Endothelial cell of umbilical vein (primary cell): ENCODE measurements around the gene MARS2. TPM values are rescaled to one million over a fixed set of nuclear protein-coding genes. Genes with fewer than 3 reads are reported as not detected.
A peak's percentile ranks its signal among the peaks of the same experiment; 100 is the strongest.

Experiments
- BruUV-seq: library from RNA; stranded (reverse); fragments of 400-500 nt; replicated peaks from 2 replicates; lab custom pipeline; 2021; lab: Mats Ljungman, UMichigan
- CTCF ChIA-PET: fragments of 300-600, 350-600 bp; sonication (Branson Sonifier 250); formaldehyde crosslinking; loops from one replicate; lab custom pipeline; 2021; ENCODE audit warnings: antibody characterized with exemption, inconsistent platforms; lab: Charles Lee
- POLR2A ChIA-PET: fragments of 300-600, 350-600 bp; sonication (Branson Sonifier 250); formaldehyde crosslinking; loops from one replicate; lab custom pipeline; 2021; ENCODE audit warnings: antibody characterized with exemption, inconsistent platforms; lab: Charles Lee
- DNase-seq: peaks from one replicate; pipeline ENCODE4 v3.0.0-alpha.2; 2011; ENCODE audit warnings: low read depth, low spot score
- FAIRE-seq: peaks from 2 replicates; lab custom pipeline; 2011; peaks lifted over from hg19 to GRCh38; lab: Jason Lieb, UNC
- H2AFZ ChIP-seq: 2 replicates; pipeline ENCODE4 v1.6.0; 2012; ENCODE audit warnings: low read depth, low read length, control low read depth, inconsistent platforms
- H3K27ac ChIP-seq: 2 replicates; pipeline ENCODE4 v1.5.1; 2011; ENCODE audit warnings: low read depth, mild to moderate bottlenecking, control low read depth, low read length, moderate library complexity; ENCODE audit not compliant: insufficient read depth
- H3K27me3 ChIP-seq, 2 experiments: 2 replicates each; pipeline versions ENCODE4 v1.6.0 to v1.6.1; 2011; ENCODE audit warnings: low read length in 2 of 2, mixed read lengths in 1 of 2; ENCODE audit not compliant: control insufficient read depth in 2 of 2, insufficient read depth in 2 of 2
- H3K36me3 ChIP-seq, 2 experiments: 2 replicates in 1 of 2; 3 replicates in 1 of 2; pipeline ENCODE4 v1.5.1; 2011; ENCODE audit warnings: low read length in 2 of 2, mild to moderate bottlenecking in 1 of 2, moderate library complexity in 1 of 2; ENCODE audit not compliant: control insufficient read depth in 2 of 2, insufficient read depth in 2 of 2; ENCODE audit errors: extremely low read depth in 1 of 2
- H3K4me1 ChIP-seq: 3 replicates; pipeline ENCODE4 v1.5.1; 2011; ENCODE audit warnings: mild to moderate bottlenecking, low read length; ENCODE audit not compliant: control insufficient read depth, insufficient read depth; ENCODE audit errors: extremely low read depth
- H3K4me2 ChIP-seq: 2 replicates; pipeline ENCODE4 v1.6.1; 2011; ENCODE audit warnings: low read length, control low read depth, mixed read lengths; ENCODE audit not compliant: insufficient read depth
- H3K4me3 ChIP-seq, 3 experiments: fragments of 200-600 bp in 1 of 3; sonication (generic), shearing (Covaris generic) in 1 of 3; replicated peaks in 1 of 3; 2 replicates each; pipeline ENCODE4 v1.5.1; 2011 to 2016; ENCODE audit warnings: control low read depth in 3 of 3, low read length in 3 of 3, mild to moderate bottlenecking in 2 of 3, inconsistent platforms in 1 of 3, low read depth in 1 of 3, moderate library complexity in 1 of 3; ENCODE audit not compliant: insufficient read depth in 1 of 3
- H3K79me2 ChIP-seq: 2 replicates; pipeline ENCODE4 v1.6.0; 2012; ENCODE audit warnings: low read length, inconsistent platforms; ENCODE audit not compliant: control insufficient read depth, insufficient read depth
- H3K9ac ChIP-seq: replicated peaks from 2 replicates; pipeline ENCODE3; 2011; ENCODE audit warnings: low read length, control low read depth; ENCODE audit not compliant: insufficient read depth; ENCODE audit errors: extremely low read depth
- H3K9me1 ChIP-seq: replicated peaks from 3 replicates; pipeline ENCODE4 v1.6.0; 2011; ENCODE audit warnings: mild to moderate bottlenecking, low read length; ENCODE audit not compliant: control insufficient read depth, insufficient read depth; ENCODE audit errors: extremely low read depth
- H3K9me3 ChIP-seq: replicated peaks from 2 replicates; pipeline ENCODE4 v1.5.1; 2012; ENCODE audit warnings: low read length, inconsistent platforms; ENCODE audit not compliant: control insufficient read depth, insufficient read depth
- H4K20me1 ChIP-seq: replicated peaks from 2 replicates; pipeline ENCODE3; 2011; ENCODE audit warnings: mild to moderate bottlenecking, low read length; ENCODE audit not compliant: control insufficient read depth, insufficient read depth; ENCODE audit errors: extremely low read depth
- EZH2 ChIP-seq: IDR thresholded peaks from 2 replicates; pipeline ENCODE4 v1.6.1; 2012; ENCODE audit warnings: borderline replicate concordance, low read depth, mild to moderate bottlenecking, moderate library complexity, low read length, inconsistent platforms; ENCODE audit not compliant: severe bottlenecking
- POLR2AphosphoS5 ChIP-seq: IDR thresholded peaks from 2 replicates; pipeline ENCODE4 v1.6.1; 2012; ENCODE audit warnings: low read depth, mild to moderate bottlenecking, control low read depth, low read length, moderate library complexity; ENCODE audit not compliant: insufficient read depth
- dilution Hi-C: fragments of 300-500 bp; cut with MboI; formaldehyde crosslinking; loops from one replicate; pipeline ENCODE4 v1.15.0; 2019; ENCODE audit warnings: low sequenced_read_pairs; ENCODE audit not compliant: extremely low pct_ligation_motif_present
- intact Hi-C: fragments of 100-400 bp; cut with micrococcal nuclease; formaldehyde crosslinking; loops from one replicate; pipeline ENCODE4 v1.10.0; 2022
- polyA plus RNA-seq, 4 experiments: library from polyadenylated mRNA; depleted of rRNA in 3 of 4; stranded (reverse) in 3 of 4; unstranded in 1 of 4; fragments of >200 nt; gene quantifications; 2 replicates each; pipeline versions ENCODE4 v1.2.1 to v1.2.3, GENCODE V29; 2011 to 2012; ENCODE audit warnings: missing spikeins in 1 of 4
- total RNA-seq: library from RNA; stranded (reverse); gene quantifications from 2 replicates; pipeline ENCODE4 v1.2.3, GENCODE V29; 2021
- TF ChIP-seq, protein P1 (sequence below), 2 donors: IDR thresholded peaks; 1 replicate in 1 of 2; 2 replicates in 1 of 2; pipeline ENCODE4 v1.5.1; 2011; ENCODE audit warnings: low read length in 2 of 2, mild to moderate bottlenecking in 2 of 2, moderate library complexity in 2 of 2, control low read depth in 1 of 2, inconsistent platforms in 1 of 2, low read depth in 1 of 2; ENCODE audit not compliant: insufficient read depth in 1 of 2; ENCODE audit errors: extremely low read depth in 1 of 2

Gene MARS2
- total and polyA plus RNA-seq, 2 donors (not counting 3 experiments of a cell fraction or from before 2014, with no cell fraction given) = 2.4 to 5.3 TPM

DNA sequence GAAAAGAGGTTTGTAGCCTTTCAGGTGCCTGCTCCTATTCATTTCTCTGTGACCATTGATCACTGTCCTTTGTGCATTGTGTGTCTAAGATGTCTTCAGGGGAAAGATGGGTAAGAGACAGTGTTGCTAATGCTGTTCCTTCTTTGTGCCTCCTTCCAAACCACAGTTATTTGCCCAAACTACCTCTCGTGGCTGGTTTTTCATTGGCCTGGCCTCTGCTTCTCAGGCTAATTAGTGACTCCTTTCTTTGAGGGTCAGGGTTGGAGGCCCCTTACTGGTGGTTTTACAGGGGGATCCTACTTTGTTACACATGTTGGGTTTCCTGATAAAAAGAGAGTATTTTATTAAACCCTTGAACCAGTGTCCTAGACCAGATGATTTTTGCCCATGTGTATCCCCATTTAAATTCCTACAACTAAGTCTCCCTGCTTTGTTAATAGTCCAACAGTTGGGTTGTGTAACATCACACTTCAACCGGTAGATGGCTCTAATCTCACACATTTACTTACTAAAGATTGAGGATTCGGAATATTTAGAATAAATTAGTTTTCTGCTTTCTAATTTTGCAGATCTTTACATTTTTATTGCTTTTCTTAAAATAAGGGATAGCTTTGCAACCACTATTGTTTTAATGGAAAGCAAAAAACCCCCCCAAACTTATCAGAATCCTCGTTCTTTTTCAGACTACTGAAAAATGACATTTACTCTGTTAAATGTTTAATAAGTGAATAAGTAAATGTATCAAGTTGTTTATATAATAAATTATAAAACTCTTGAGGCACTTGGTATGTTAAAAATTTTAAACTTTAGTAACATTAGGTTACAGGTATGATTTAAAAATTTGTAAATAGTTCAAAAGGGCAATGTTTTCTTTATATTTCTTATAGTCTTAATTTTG is 2.4 kb downstream of the MARS2 start:
- peaks cover 44% of the 10 kb centered on the region for H3K79me2 ChIP-seq
- peak; percentile 60 for DNase-seq

More for the DNA sequence above, 2.4 kb downstream of the MARS2 start:
- H3K9ac ChIP-seq = no peak overlapping the region
- H3K27ac ChIP-seq = no peak overlapping the region
- H2AFZ ChIP-seq = no peak overlapping the region
- peaks cover 0 to under 1% of the 10 kb centered on the region in 2 experiments for H3K27me3 ChIP-seq
- intact Hi-C loops (loop anchor here (1.0 to 5.0 kb wide), 4 partner anchors 32 to 589 kb away; partner anchors contain the start of gene RFTN2), dilution Hi-C loops (no loop called here)
- TF ChIP-seq, protein P1, sequence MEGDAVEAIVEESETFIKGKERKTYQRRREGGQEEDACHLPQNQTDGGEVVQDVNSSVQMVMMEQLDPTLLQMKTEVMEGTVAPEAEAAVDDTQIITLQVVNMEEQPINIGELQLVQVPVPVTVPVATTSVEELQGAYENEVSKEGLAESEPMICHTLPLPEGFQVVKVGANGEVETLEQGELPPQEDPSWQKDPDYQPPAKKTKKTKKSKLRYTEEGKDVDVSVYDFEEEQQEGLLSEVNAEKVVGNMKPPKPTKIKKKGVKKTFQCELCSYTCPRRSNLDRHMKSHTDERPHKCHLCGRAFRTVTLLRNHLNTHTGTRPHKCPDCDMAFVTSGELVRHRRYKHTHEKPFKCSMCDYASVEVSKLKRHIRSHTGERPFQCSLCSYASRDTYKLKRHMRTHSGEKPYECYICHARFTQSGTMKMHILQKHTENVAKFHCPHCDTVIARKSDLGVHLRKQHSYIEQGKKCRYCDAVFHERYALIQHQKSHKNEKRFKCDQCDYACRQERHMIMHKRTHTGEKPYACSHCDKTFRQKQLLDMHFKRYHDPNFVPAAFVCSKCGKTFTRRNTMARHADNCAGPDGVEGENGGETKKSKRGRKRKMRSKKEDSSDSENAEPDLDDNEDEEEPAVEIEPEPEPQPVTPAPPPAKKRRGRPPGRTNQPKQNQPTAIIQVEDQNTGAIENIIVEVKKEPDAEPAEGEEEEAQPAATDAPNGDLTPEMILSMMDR (IDR thresholded peaks at IDR 0.05; ENCODE audit: extremely low read depth in 1 of 2, insufficient read depth in 1 of 2, low read depth in 1 of 2, low read length in 2 of 2) = peak; percentile 43 to 50
- TF ChIP-seq POLR2AphosphoS5 (no peak), EZH2 (no peak)
- H3K4me3 ChIP-seq = peak overlapping the region in 2 of 3 experiments; percentile 29 to 47
- peak overlapping the region; percentile 63 for H3K4me2 ChIP-seq
- no peaks in the 10 kb centered on the region for H4K20me1 ChIP-seq
- no TSS peak for BruUV-seq
- no peaks in the 10 kb centered on the region for H3K9me3 ChIP-seq
- ChIA-PET CTCF (interaction anchor here (0.6 to 2.7 kb wide), 8 partner anchors 8 to 589 kb away, joined by 3 to 18 read pairs (median 3); partner anchors contain the start of gene RFTN2), POLR2A (no interaction called here)
- peak; percentile 21 for FAIRE-seq
- H3K4me1 ChIP-seq = peaks cover 22% of the 10 kb centered on the region
- no peaks in the 10 kb centered on the region for H3K9me1 ChIP-seq
- H3K36me3 ChIP-seq = no peaks in the 10 kb centered on the region
